Activated T-cell treated with anti-CD3 and anti-CD28 coated beads, Interleukin-2, amount 50 U/mL, for 72 hours (primary cell): ENCODE results near the gene DIP2C. TPM values are rescaled to one million over a fixed set of nuclear protein-coding genes. Genes with fewer than 3 reads are reported as not detected.
"Not testable (repeated sequence)": the region's sequence is repeated elsewhere in the genome, so short reads cannot be mapped to it uniquely, and the experiment has no call there.

Source experiments
- ATAC-seq, 2 donors: fragments of 150-1000 bp; cut with Tn5 transposase; replicated peaks in 1 of 2; 2 replicates each; pipeline ENCODE4 v1.10.0; 2021; ENCODE audit warnings: moderate library complexity in 2 of 2, mild to moderate bottlenecking in 1 of 2
- DNase-seq, 2 donors: peaks; one replicate each; pipeline ENCODE4 v3.0.0; 2021 to 2022; ENCODE audit warnings: mixed read lengths in 1 of 2
- H3K27ac Mint-ChIP-seq: one replicate; pipeline ENCODE4 v1.8.0; 2022; ENCODE audit warnings: mild to moderate bottlenecking, moderate library complexity, mixed read lengths
- H3K27me3 Mint-ChIP-seq: one replicate; pipeline ENCODE4 v1.8.0; 2022; ENCODE audit warnings: low read depth, mixed read lengths
- H3K36me3 Mint-ChIP-seq, 2 donors: one replicate each; pipeline ENCODE4 v1.8.0; 2022; ENCODE audit warnings: mixed read lengths in 2 of 2, mild to moderate bottlenecking in 1 of 2; ENCODE audit not compliant: insufficient read depth in 2 of 2
- H3K4me1 Mint-ChIP-seq: one replicate; pipeline ENCODE4 v1.8.0; 2022; ENCODE audit warnings: low read depth, mixed read lengths
- H3K4me3 Mint-ChIP-seq, 2 donors: one replicate each; pipeline ENCODE4 v1.8.0; 2022; ENCODE audit warnings: mild to moderate bottlenecking in 2 of 2, mixed read lengths in 2 of 2, moderate library complexity in 2 of 2
- H3K9me3 Mint-ChIP-seq, 2 donors: one replicate each; pipeline ENCODE4 v1.8.0; 2022; ENCODE audit warnings: mixed read lengths in 2 of 2
- total RNA-seq, 2 donors: library from RNA; stranded (reverse); gene quantifications; one replicate each; pipeline ENCODE4 v1.2.3, GENCODE V29; 2022

DIP2C gene
- total RNA-seq, 2 donors from 2014 or later = 0.70 to 1.6 TPM

- peaks cover 17% of the 10 kb centered on the region for H3K27me3 Mint-ChIP-seq
- ATAC-seq = no peak
- DNase-seq = no peak
- H3K4me3 Mint-ChIP-seq = no peak overlapping the region
- H3K36me3 Mint-ChIP-seq = peaks cover 1 to 5% of the 10 kb centered on the region in 2 donors
- H3K9me3 Mint-ChIP-seq = peaks cover 3 to 10% of the 10 kb centered on the region in 2 donors
- H3K4me1 Mint-ChIP-seq = no peaks in the 10 kb centered on the region
- H3K27ac Mint-ChIP-seq = no peak overlapping the region
These were observed 24.7 kb upstream of the DIP2C start for GRCh38 chr10:714214-714613.

DNA sequence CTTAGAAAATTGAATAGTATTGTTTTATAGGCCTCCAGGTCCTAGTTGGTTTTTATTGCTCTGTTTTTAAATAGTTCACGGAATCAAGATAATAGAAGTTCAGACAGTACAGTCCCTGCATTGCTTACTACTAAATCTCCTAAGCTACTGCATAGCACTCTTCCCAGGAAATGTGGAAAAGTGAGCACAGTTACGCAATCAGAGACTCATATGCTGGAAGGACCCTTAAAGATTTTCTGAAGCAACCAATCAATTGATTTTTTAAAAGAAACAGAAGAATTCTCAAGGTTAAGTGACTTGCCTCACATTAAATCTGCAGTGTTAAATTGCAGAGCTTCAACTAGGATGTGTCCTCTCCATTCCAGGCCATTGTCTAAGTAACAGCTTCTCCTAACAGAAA is 23.1 kb upstream of the DIP2C start:
- peaks cover 3 to 10% of the 10 kb centered on the region in 2 donors for H3K9me3 Mint-ChIP-seq
- no peaks in the 10 kb centered on the region for H3K4me1 Mint-ChIP-seq
- H3K36me3 Mint-ChIP-seq = peaks cover 1 to 5% of the 10 kb centered on the region in 2 donors
- peaks cover 19% of the 10 kb centered on the region for H3K27me3 Mint-ChIP-seq
- ATAC-seq = no peak
- no peak for DNase-seq
- no peak overlapping the region for H3K27ac Mint-ChIP-seq
- H3K4me3 Mint-ChIP-seq = no peak overlapping the region

- no peak overlapping the region for H3K4me3 Mint-ChIP-seq
- ATAC-seq = no peak
- peaks cover 3 to 10% of the 10 kb centered on the region in 2 donors for H3K9me3 Mint-ChIP-seq
- H3K27ac Mint-ChIP-seq = no peak overlapping the region
- H3K36me3 Mint-ChIP-seq = peaks cover 1 to 5% of the 10 kb centered on the region in 2 donors
- DNase-seq = no peak
- no peaks in the 10 kb centered on the region for H3K4me1 Mint-ChIP-seq
- H3K27me3 Mint-ChIP-seq = peaks cover 24% of the 10 kb centered on the region
These were observed 22.6 kb upstream of the DIP2C start for GRCh38 chr10:712089-712488.

- Mint-ChIP-seq H3K27ac (no peak overlapping the region), H3K27me3 (peaks cover 29% of the 10 kb centered on the region), H3K4me3 (no peak overlapping the region), H3K4me1 (no peaks in the 10 kb centered on the region), H3K36me3 (peaks cover under 1 to 3% of the 10 kb centered on the region in 2 donors), H3K9me3 (peaks cover 4 to 5% of the 10 kb centered on the region in 2 donors)
- ATAC-seq (no peak), DNase-seq (no peak)
These were observed 18.4 kb upstream of the DIP2C start for GRCh38 chr10:707861-708260.

DNA sequence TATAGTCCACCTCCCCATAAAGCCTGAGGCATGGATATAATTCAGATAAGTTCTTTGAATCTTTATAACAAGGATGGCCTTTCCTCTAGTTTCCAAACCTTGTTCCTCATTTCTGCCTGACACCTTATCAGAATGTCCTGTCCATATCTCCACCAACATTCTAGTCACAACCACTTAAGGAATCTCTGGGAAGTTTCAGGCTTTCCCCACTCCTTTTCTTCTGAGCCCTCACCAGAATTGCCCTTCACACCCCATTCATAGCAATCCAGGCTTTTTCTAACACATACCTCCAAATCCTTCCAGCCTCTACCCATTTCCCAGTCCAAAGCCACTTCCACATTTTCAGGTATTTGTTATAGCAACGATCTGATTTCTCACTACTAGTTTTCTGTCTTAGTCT is 18.0 kb upstream of the DIP2C start:
- no peak for DNase-seq
- H3K27ac Mint-ChIP-seq = no peak overlapping the region
- H3K4me3 Mint-ChIP-seq = no peak overlapping the region
- H3K27me3 Mint-ChIP-seq = peaks cover 32% of the 10 kb centered on the region
- no peak for ATAC-seq
- H3K9me3 Mint-ChIP-seq = peaks cover 6 to 7% of the 10 kb centered on the region in 2 donors
- peaks cover 3% of the 10 kb centered on the region in 2 donors for H3K36me3 Mint-ChIP-seq
- no peaks in the 10 kb centered on the region for H3K4me1 Mint-ChIP-seq

DNA sequence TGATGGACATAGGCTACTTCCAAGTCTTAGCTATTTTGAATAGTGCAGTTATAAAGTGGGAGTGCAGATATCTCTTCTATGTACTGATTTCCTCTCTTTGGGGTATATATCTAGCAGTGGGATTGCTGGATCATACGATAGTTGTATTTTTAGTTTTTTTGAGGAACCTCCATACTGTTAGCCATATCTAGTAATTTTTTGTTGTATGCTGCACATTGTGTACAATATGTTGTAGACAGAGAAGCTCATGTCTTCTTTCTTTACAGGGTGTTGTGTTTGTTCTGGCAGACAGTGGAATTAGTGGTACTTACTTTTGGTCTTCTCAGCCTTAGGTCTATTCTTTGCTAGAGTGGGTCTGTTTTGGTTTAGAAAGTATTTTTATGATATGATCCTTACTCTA is 13.7 kb upstream of the DIP2C start:
- H3K36me3 Mint-ChIP-seq = peaks cover 3% of the 10 kb centered on the region in 2 donors
- no peaks in the 10 kb centered on the region for H3K4me1 Mint-ChIP-seq
- H3K27me3 Mint-ChIP-seq = peaks cover 45% of the 10 kb centered on the region
- ATAC-seq (no peak), DNase-seq (no peak)
- H3K4me3 Mint-ChIP-seq = no peak overlapping the region
- peaks cover 6 to 7% of the 10 kb centered on the region in 2 donors for H3K9me3 Mint-ChIP-seq
- no peak overlapping the region for H3K27ac Mint-ChIP-seq

DNA sequence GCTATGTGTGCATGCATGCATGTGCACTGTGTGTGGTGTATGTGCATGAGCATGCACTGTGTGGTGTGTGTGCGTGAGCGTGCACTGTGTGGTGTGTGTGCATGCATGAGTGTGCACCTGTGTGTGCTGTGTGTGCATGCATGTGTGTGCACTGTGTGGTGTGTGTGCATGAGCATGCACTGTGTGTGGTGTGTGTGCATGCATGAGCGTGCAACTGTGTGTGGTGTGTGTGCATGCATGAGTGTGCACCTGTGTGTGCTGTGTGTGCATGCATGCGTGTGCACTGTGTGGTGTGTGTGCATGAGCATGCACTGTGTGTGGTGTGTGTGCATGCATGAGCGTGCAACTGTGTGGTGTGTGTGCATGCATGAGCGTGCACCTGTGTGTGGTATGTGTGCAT is 10.7 kb upstream of the DIP2C start:
- not testable (repeated sequence) for H3K9me3 Mint-ChIP-seq, ATAC-seq, H3K4me1 Mint-ChIP-seq, DNase-seq, H3K36me3 Mint-ChIP-seq, H3K4me3 Mint-ChIP-seq, H3K27ac Mint-ChIP-seq
- H3K27me3 Mint-ChIP-seq = peaks cover 41% of the 10 kb centered on the region

DNA sequence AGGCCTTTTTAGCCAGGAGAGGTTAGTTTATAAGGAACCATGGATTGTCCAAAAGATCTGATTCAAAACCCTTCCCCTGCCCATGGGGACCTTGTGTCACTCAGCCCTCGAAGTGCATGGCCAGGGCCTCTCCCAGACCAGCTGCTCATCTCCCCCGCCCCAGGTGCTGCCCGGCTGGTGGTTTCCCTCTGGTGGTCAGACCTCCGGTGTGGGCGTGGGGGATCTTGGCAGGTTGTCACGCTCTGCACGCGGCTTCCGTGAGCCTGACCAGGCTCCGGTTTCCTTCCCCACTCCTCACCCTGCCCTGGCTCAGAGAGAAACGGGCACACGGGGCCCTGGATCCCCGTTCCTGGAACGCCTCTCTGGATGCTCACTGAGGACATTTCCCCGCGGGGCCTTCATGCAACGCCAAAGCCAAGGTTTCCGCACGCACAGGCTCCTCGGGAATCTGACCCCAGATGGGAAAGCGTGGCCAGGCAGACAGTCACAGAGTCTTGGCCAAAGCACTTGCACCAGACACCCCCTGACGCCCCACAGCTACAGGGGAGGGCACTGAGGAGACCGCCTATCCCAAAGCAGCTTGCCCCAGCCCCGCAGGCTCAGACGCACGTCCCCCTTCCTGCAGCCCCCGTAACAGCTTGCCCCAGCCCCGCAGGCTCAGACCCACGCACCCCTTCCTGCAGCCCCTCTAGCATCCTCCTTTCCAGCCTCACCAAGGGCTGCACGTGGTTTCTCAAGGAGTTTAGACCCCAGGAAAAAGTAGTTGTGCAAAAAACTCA is 7.8 kb upstream of the DIP2C start:
- Mint-ChIP-seq H3K36me3 (no peaks in the 10 kb centered on the region), H3K9me3 (no peaks in the 10 kb centered on the region), H3K27ac (no peak overlapping the region), H3K27me3 (peaks cover 46% of the 10 kb centered on the region), H3K4me1 (no peaks in the 10 kb centered on the region), H3K4me3 (no peak overlapping the region)
- ATAC-seq (no peak), DNase-seq (no peak)

DNA sequence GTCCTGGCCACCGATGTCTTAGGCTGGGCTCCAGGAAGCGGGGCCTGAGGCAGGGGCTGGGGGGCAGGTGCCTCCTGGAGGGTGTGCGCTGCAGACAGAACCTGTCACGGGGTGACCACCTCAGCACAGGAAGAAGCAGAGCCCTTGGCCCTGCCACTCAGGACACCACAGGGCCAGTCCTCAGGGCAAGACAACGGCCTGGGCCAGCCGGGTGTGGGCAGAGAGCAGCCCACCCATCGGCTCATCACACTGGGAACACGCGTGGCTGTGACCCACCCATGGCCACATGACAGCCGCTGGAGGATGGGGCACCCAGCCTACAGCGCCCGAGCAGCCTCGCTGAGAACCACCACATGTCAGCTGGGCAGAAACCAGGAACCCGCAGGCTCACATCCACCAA is 5.9 kb upstream of the DIP2C start:
- H3K4me1 Mint-ChIP-seq = peaks cover 4% of the 10 kb centered on the region
- DNase-seq (no peak), ATAC-seq (no peak)
- H3K27ac Mint-ChIP-seq = no peak overlapping the region
- no peak overlapping the region for H3K4me3 Mint-ChIP-seq
- H3K9me3 Mint-ChIP-seq = no peaks in the 10 kb centered on the region
- peaks cover 0 to 4% of the 10 kb centered on the region in 2 donors for H3K36me3 Mint-ChIP-seq
- H3K27me3 Mint-ChIP-seq = peaks cover 56% of the 10 kb centered on the region

GRCh38 chr10:693506-693905 is 4.0 kb upstream of the DIP2C start:
- Mint-ChIP-seq H3K4me3 (no peak overlapping the region), H3K27me3 (peaks cover 50% of the 10 kb centered on the region)

GRCh38 chr10:692682-693351 is 3.3 kb upstream of the DIP2C start:
- H3K4me3 Mint-ChIP-seq = no peak overlapping the region
- H3K27me3 Mint-ChIP-seq = peaks cover 45% of the 10 kb centered on the region
- ATAC-seq = no peak

More at GRCh38 chr10:693506-693905, 4.0 kb upstream of the DIP2C start:
- Mint-ChIP-seq H3K9me3 (no peaks in the 10 kb centered on the region), H3K27ac (no peak overlapping the region), H3K4me1 (peaks cover 7% of the 10 kb centered on the region), H3K36me3 (peaks cover 0 to 5% of the 10 kb centered on the region in 2 donors)
- no peak for ATAC-seq
- no peak for DNase-seq

GRCh38 chr10:691216-691615 is 1.7 kb upstream of the DIP2C start:
- DNase-seq (no peak), ATAC-seq (no peak)
- Mint-ChIP-seq H3K27ac (no peak overlapping the region), H3K4me1 (peaks cover 7% of the 10 kb centered on the region), H3K27me3 (peaks cover 51% of the 10 kb centered on the region), H3K4me3 (peak overlapping the region; percentile 47 to 55), H3K36me3 (peaks cover 0 to 5% of the 10 kb centered on the region in 2 donors), H3K9me3 (no peaks in the 10 kb centered on the region)

More at GRCh38 chr10:692682-693351, 3.3 kb upstream of the DIP2C start:
- H3K9me3 Mint-ChIP-seq = no peaks in the 10 kb centered on the region
- no peak overlapping the region for H3K27ac Mint-ChIP-seq
- DNase-seq = no peak
- peaks cover 7% of the 10 kb centered on the region for H3K4me1 Mint-ChIP-seq
- H3K36me3 Mint-ChIP-seq = peaks cover 0 to 5% of the 10 kb centered on the region in 2 donors

DNA sequence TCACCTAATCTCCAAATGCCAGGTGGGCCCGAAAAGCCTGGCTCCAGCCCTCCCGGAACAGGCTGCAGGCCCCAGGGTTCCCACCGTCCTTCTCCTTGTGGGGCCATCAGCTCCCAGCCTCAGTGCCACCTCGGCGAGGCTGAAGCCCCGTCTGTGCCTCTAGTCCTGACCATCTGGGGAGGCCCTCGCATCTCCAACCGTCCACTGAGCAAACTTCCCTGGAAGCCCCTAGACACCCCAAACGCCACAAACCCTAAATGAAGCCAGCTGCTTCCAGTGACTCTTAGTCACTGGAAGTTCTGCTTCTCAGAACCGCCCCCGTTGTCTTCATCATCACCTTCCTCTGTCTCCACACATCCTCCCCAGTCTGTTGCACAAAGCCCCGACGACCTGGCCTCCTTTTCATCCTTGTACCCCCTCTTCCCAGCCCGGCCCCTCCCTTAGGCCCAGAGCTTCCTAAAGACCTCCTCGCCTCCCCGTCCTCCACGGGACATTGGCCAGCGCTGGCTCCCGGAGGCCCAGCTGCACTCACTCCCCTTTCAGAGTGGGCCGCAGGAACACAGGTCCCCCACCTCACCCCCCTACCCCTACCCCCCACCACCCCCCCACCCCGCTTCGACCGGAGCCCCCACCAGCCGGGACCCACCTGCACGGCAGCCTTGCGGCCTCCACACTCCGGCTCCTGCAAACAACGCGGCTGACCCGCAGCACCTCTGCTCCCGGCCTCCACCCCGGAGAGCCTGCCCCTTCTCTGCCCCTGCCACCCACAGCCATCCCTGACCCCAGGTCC is 1.1 kb upstream of the DIP2C start:
- peaks cover 51% of the 10 kb centered on the region for H3K27me3 Mint-ChIP-seq
- peak in 1 of 2 donors; percentile 25 for ATAC-seq

More for the DNA sequence above, 1.1 kb upstream of the DIP2C start:
- H3K4me3 Mint-ChIP-seq = peak overlapping the region; percentile 75 to 82
- H3K27ac Mint-ChIP-seq = no peak overlapping the region
- H3K4me1 Mint-ChIP-seq = peaks cover 7% of the 10 kb centered on the region
- no peaks in the 10 kb centered on the region for H3K9me3 Mint-ChIP-seq
- peaks cover 0 to 5% of the 10 kb centered on the region in 2 donors for H3K36me3 Mint-ChIP-seq
- DNase-seq = no peak
